HUES64 (cell line): Measurements from ENCODE around the gene BMX. TPM values are rescaled to one million over a fixed set of nuclear protein-coding genes. Genes with fewer than 3 reads are reported as not detected.

Source experiments
- H3K27ac ChIP-seq: 2 replicates; pipeline ENCODE4 v1.7.0; 2013; ENCODE audit warnings: low read depth, low read length, inconsistent platforms
- H3K27me3 ChIP-seq: 2 replicates; pipeline ENCODE4 v1.6.1; 2013; ENCODE audit warnings: mild to moderate bottlenecking, low read length; ENCODE audit not compliant: insufficient read depth
- H3K36me3 ChIP-seq: 2 replicates; pipeline ENCODE4 v1.6.1; 2013; ENCODE audit warnings: mild to moderate bottlenecking, low read length; ENCODE audit not compliant: insufficient read depth
- H3K4me1 ChIP-seq: 2 replicates; pipeline ENCODE4 v1.6.1; 2013; ENCODE audit warnings: mild to moderate bottlenecking, low read length, moderate library complexity; ENCODE audit not compliant: insufficient read depth
- H3K4me3 ChIP-seq: 2 replicates; pipeline ENCODE4 v1.5.1; 2013; ENCODE audit warnings: mild to moderate bottlenecking, low read length, moderate library complexity
- H3K9ac ChIP-seq: 2 replicates; pipeline ENCODE4 v1.6.1; 2013; ENCODE audit warnings: mild to moderate bottlenecking, low read depth, low read length
- H3K9me3 ChIP-seq: 2 replicates; pipeline ENCODE4 v1.6.1; 2013; ENCODE audit warnings: low read depth, low read length; ENCODE audit not compliant: insufficient read depth
- WGBS: fragments of 150-250, 120-280 bp; methylation state at CpG from one replicate; pipeline ENCODE4 v1.1.7; 2013; ENCODE audit warnings: missing lambda C conversion rate; 5-methylcytosine and 5-hydroxymethylcytosine counted together
- polyA plus RNA-seq, 2 experiments: library from polyadenylated mRNA; stranded (reverse); fragments of 50-300 nt; gene quantifications; one replicate each; pipeline ENCODE4 v1.2.3, GENCODE V29; 2013

Gene BMX
- polyA plus RNA-seq (2013, experiment 1 of 2): not detected
- polyA plus RNA-seq (2013, experiment 2 of 2): not detected

DNA sequence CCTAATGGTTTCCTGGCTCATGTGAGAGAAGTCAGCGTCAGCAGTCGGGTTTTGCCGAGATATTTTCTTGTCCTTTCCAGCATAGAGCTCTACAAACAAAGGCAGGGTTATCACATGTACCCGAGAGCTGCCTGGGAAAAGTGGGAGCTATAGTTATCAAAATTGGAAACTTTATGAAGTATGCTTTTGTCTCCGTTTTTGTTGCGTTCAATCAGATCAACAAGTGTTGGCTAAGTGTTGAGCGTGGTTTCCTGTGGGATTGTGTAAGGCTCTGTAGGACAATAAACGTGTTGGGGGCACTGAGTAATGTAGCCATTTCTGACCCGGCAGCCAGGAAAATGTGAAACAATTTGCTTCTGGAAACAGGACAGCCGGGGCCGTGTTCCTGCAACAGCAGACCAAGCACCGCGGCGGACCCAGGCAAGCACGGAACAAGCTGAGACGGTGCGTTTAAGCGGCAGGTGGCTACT is at the start of gene BMX:
Gene BMX (plus strand): TSS at position 311 of the 470 bp plus-strand sequence. CDS start 7,547 bp downstream, outside the sequence.
- Histone ChIP-seq H3K9ac (no peak within 1 kb of the TSS), H3K9me3 (no peaks in the 10 kb centered on the region), H3K27ac (no peak within 1 kb of the TSS), H3K36me3 (no peaks in the 10 kb centered on the region), H3K4me3 (no peak within 1 kb of the TSS), H3K27me3 (no peaks in the 10 kb centered on the region), H3K4me1 (0 out of 2 replicates have a peak, but pooled peaks cover 4% of the 10 kb centered on the region)
- WGBS: 96% methylated on average over 18 of the region's 18 CpGs

DNA sequence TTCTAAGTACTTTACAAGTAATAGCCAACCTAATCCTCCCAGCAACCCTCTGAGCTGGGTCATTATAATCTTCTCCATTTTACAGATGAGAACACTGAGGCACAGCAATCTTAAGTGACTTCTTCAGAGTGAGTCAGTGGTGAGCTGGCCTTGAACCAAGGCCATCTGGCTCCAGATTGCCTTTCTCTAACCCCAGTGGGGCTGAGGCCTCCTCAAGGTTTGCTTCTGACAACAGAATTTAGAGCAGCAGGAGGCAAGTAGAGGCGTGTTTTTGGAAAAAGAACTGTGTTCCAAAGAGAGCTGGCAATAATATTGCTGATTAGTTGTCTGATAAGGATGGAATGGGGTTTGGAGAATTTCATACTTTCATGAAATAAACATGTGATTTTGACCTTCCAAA is 48.7 kb upstream of the BMX start:
- no peak overlapping the region for H3K27ac ChIP-seq
- no peaks in the 10 kb centered on the region for H3K27me3 ChIP-seq
- H3K9me3 ChIP-seq: no peaks in the 10 kb centered on the region
- H3K4me1 ChIP-seq: no peaks in the 10 kb centered on the region
- H3K9ac ChIP-seq: no peak overlapping the region
- H3K4me3 ChIP-seq: no peak overlapping the region
- peaks cover 12% of the 10 kb centered on the region; the same call in 1 of the 2 replicates for H3K36me3 ChIP-seq
- 95% methylated on average over 1 of the region's 1 CpG for WGBS

DNA sequence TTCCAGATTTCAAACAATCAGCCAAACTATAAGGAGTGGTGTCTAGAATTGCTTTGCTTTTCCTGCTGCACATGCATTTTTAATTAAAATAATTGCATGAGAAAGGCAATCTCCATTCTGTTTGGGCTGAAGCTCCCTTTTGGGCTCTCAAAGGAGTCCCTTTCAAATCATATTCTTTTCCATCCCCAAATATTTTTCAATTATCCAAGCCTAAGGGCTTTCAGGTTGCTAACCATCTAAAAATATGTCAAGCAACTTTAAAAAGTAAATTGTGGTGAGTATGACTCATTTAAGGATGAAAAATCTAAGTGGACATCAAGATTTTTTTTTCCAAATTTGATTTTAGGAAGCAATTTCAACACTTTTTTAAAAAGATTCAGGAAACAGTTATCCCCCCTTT is 35.9 kb upstream of the BMX start:
- no peaks in the 10 kb centered on the region for H3K9me3 ChIP-seq
- no peak overlapping the region for H3K4me3 ChIP-seq
- peaks cover 3% of the 10 kb centered on the region; the same call in 1 of the 2 replicates for H3K4me1 ChIP-seq
- no peak overlapping the region for H3K9ac ChIP-seq
- H3K27me3 ChIP-seq: no peaks in the 10 kb centered on the region
- no peak overlapping the region for H3K27ac ChIP-seq
- H3K36me3 ChIP-seq: no peaks in the 10 kb centered on the region

DNA sequence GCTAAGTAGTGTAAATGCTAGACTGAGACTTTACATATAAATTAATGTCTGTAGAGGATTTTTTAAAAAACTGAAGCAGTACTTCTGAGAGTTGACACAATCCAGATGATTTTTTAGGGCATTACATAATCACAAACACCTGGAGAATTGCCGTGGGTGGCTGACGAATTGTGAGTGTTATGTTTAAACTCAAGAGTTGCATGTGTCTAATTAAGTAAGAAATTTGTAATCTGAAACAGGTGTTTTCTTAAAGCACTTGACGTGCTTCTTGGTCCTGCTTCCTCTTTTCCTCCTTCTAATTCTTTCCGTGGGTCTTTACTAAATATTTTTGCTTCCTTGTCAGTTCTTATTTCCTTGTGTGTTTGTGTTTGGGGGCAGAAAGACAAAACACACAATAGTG is 35.3 kb upstream of the BMX start:
- Histone ChIP-seq H3K27me3 (no peaks in the 10 kb centered on the region), H3K9me3 (no peaks in the 10 kb centered on the region), H3K9ac (no peak overlapping the region), H3K4me1 (peaks cover 3% of the 10 kb centered on the region; the same call in 1 of the 2 replicates), H3K27ac (no peak overlapping the region), H3K36me3 (no peaks in the 10 kb centered on the region), H3K4me3 (no peak overlapping the region)
- WGBS: 82% methylated on average over 2 of the region's 4 CpGs

DNA sequence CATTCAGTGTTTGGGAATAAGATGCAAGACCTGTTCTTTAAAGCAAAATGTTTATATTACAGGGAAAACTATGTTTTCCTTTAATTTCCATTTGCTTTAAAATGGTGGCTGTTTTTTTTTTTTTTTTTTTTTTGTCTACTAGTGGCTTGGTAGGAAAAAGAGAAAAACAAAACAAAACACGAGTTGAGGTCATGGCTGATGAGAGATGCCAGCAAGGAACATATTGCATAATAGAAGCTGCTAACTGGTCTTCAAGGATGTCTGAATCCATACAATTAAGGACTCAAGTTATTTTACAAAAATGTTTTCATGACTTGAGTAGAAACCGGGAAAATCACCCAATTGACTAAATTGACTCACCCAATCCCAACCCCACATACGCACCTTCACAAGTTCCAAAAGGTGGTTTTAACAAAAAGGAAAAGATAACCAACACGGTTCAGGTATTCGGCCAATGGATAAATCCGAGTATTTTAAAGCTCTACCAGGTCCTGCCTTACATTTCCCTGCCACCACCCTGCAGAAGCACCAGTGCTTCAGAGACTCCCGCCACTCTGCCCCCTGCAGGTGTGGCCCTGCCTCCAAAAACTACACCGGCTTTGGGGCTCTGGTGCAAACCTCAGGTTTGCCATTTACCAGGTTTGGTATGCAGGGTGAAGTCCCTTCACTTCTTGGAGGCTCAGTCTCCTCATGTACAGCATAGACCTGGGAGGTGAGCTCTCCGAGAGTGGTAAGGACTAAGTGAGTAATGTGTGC is 34.5 kb upstream of the BMX start:
- 87% methylated on average over 8 of the region's 9 CpGs for WGBS
- H3K27ac ChIP-seq: no peak overlapping the region

DNA sequence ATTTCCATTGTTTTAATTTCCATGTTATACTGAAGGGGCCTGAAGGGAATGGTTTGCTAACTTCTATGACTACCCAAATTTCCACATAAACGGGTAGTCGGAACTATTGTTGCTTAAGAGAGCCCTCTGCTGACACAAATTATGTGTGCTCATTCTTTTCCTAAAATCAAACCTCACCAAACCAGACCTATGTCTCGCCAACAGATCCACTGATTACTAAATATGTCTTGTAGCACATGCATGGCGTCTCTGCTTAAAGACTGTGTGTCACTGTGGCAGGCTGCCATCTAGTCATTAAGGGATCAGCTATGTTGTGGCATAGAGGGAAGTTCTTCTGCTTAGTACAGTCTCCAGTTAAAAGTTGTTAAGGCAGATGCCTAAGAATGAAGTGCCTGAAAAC is 32.6 kb upstream of the BMX start:
- 67% methylated on average over 4 of the region's 4 CpGs for WGBS
- Histone ChIP-seq H3K9ac (no peak overlapping the region), H3K4me1 (peaks cover 3% of the 10 kb centered on the region; the same call in 1 of the 2 replicates), H3K9me3 (no peaks in the 10 kb centered on the region), H3K27me3 (no peaks in the 10 kb centered on the region), H3K4me3 (no peak overlapping the region), H3K36me3 (no peaks in the 10 kb centered on the region), H3K27ac (no peak overlapping the region)

More for the DNA sequence above, 34.5 kb upstream of the BMX start:
- H3K9ac ChIP-seq: no peak overlapping the region
- no peaks in the 10 kb centered on the region for H3K27me3 ChIP-seq
- no peaks in the 10 kb centered on the region for H3K9me3 ChIP-seq
- H3K4me3 ChIP-seq: no peak overlapping the region
- no peaks in the 10 kb centered on the region for H3K36me3 ChIP-seq
- peaks cover 3% of the 10 kb centered on the region; the same call in 1 of the 2 replicates for H3K4me1 ChIP-seq

DNA sequence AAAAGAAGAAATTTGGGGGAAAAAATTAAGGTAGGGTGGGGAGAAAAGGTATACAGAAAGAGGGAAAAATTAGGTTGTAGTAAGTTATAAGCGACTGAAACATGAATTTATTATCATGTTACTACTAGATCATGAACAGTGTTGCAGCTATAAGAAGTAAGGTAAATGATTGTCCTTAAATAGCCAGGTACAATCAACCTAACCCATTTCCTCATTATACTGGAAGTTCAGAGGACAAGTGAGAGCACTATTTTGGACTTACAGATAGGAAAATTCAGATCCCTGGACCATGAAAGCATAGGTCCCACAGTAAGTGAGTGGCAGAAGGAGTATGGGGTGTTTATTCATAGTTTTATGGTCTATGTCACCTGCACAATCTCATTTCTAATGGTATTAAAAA is 31.0 kb upstream of the BMX start:
- Histone ChIP-seq H3K36me3 (no peaks in the 10 kb centered on the region), H3K4me1 (peaks cover 2% of the 10 kb centered on the region; the same call in 1 of the 2 replicates), H3K9me3 (no peaks in the 10 kb centered on the region), H3K4me3 (no peak overlapping the region), H3K27me3 (no peaks in the 10 kb centered on the region), H3K27ac (no peak overlapping the region), H3K9ac (no peak overlapping the region)
- WGBS: no CpG with 5 or more reads among the region's 1 CpG

DNA sequence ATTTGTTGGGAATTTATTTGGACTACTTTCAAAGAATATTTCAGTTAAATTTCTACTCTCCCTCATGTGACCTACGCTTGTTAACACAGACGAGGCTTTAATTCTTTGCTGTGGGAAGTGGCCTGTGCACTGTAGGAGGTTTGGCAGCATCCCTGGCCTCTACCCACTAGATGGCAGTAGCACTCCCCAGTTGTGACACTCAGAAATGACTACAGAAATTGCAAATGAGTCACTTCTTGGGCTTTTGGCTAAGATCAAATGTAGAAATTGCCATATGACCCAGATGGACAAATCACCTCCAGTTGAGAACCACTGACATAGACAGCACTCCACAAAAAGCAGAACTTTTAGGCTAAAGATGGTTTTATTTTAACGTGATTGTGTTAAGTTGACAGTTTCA is 29.6 kb upstream of the BMX start:
- no peaks in the 10 kb centered on the region for H3K9me3 ChIP-seq
- no peak overlapping the region for H3K9ac ChIP-seq
- no peak overlapping the region for H3K4me3 ChIP-seq
- H3K27me3 ChIP-seq: no peaks in the 10 kb centered on the region
- H3K4me1 ChIP-seq: peaks cover 12% of the 10 kb centered on the region; the same call in 1 of the 2 replicates
- H3K27ac ChIP-seq: no peak overlapping the region
- 52% methylated on average over 2 of the region's 3 CpGs for WGBS
- H3K36me3 ChIP-seq: no peaks in the 10 kb centered on the region

DNA sequence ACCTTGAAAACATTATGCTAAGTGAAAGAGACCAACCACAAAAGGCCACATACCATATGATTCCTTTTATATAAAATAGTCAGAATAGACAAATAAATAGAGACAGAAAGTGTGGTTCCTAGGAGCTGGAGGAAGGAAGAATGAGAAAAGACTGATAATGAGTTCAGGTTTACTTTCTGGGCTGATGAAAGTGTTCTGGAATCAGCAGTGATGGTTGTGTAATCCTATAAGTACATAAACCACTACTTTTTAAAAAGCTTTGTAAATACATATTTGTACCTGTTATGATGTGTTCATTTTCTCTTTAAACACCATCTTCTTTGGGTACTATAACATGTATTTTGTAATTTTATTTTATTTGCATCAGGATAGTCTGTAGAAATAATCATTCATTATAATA is 28.1 kb upstream of the BMX start:
- no peak overlapping the region for H3K9ac ChIP-seq
- H3K4me1 ChIP-seq: peaks cover 14% of the 10 kb centered on the region; the same call in 1 of the 2 replicates
- H3K36me3 ChIP-seq: no peaks in the 10 kb centered on the region
- no peak overlapping the region for H3K27ac ChIP-seq
- no peak overlapping the region for H3K4me3 ChIP-seq
- no peaks in the 10 kb centered on the region for H3K27me3 ChIP-seq
- no peaks in the 10 kb centered on the region for H3K9me3 ChIP-seq

DNA sequence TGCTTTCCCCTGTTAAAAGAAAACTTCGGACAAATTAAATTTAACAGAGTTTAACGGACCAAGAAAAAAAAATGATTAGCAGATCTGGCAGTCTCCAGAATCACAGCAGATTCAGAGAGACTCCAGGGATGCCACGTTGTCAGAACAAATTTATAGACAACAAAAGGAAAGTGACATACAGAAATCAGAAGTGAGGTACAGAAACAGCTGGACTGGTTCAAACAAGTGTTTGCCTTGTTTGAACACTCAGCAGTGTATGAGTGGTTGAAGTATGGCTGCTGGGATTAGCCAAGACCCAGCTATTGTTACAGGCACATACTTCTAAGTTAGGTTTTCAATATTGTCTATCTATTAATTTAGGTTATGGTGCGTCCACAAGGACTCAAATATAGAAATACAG is 26.6 kb upstream of the BMX start:
- WGBS: 95% methylated on average over 3 of the region's 4 CpGs
- Histone ChIP-seq H3K9me3 (no peaks in the 10 kb centered on the region), H3K36me3 (peaks cover 3% of the 10 kb centered on the region; the same call in 1 of the 2 replicates), H3K9ac (no peak overlapping the region), H3K27me3 (no peaks in the 10 kb centered on the region), H3K4me3 (no peak overlapping the region), H3K4me1 (peaks cover 14% of the 10 kb centered on the region; the same call in 1 of the 2 replicates), H3K27ac (no peak overlapping the region)

DNA sequence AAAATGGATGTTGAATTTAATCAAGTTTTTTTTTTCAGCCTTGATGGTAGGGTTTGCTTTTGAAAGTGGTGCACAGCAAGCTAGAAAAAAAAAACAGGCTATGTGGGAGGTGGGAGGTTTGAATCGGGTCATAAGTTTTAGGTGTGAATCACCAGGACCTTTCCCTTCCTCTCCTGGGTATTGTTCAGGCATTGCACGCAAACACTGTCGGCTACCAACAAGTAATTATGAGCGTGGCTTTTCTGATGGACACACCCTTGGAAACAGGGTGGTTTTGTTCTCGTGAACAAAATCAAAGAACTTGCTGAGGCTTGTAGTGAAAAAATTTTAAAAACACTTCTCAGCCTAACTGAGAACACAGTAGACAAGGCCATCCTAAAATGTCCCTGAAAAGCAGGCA is 25.6 kb upstream of the BMX start:
- WGBS: 91% methylated on average over 4 of the region's 5 CpGs
- Histone ChIP-seq H3K36me3 (peaks cover 4% of the 10 kb centered on the region; the same call in 1 of the 2 replicates), H3K9ac (peak overlapping the region; percentile 47; the same call in 1 of the 2 replicates), H3K27ac (peak overlapping the region; percentile 67; the same call in 1 of the 2 replicates), H3K4me1 (peaks cover 14% of the 10 kb centered on the region; the same call in 1 of the 2 replicates), H3K9me3 (no peaks in the 10 kb centered on the region), H3K4me3 (no peak overlapping the region), H3K27me3 (no peaks in the 10 kb centered on the region)
